Measurements from ENCODE around the gene KIAA0753.
"Not testable (repeated sequence)": the region's sequence is repeated elsewhere in the genome, so short reads cannot be mapped to it uniquely, and the experiment has no call there.

KIAA0753 gene

DNA sequence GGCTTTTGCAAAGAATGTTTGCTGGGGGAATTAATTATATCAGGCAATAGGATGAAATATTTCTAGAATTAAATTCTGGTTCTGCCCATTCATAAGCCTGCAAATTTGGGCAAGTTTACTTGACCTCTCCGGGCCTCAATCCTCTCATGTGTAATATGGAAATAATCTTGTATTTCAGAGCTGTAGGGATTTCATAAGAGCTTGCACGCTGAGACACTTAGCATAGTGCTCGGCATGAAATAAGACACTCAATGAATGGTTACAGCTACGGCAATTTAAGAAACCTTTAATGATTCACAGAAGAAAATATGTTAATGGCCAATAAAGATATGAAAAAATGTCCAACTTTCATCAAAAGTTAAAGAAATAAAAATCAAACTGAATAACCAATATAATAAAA lies 43.6 kb downstream of the KIAA0753 start:
- no peak for DNase-seq (ENCODE audit: low read depth in 2 of 2)

DNA sequence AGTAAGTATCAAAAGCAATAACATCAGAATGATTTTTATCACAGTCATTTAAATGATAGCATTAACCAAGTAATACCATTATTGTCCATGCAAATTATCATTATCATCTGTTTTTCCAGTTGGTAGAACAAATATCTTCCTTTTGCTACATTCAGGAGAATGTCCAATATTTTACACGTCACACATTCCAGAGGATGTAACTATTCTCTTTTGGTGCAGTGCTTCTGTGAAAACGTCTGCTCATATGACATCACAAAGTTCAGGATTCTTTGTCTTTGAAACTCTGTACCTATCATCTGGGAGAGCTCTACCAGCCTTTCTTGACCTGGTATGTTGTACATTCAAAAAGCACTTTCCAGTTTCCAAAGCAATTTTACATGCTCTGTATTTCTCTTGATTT lies 44.0 kb downstream of the KIAA0753 start:
- no peak for DNase-seq (ENCODE audit: low read depth in 2 of 2)

DNA sequence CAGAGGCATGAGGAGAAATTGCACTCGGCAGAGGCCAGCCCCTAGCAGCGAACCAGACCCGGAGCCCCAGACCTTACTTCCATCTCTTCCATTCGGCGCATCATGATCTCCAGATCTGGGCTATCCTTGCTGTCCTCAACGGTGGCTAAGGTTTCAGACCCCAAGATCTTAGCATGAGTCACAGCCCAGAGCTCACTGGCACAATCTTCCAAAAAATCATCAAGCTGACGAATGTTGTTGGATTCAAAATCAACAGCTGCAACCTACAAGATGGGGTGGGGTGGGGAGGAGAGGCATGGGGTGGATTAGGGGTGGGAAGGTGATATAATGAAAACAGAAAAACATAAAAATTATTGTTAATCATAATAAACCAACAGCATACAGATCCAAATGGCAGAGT lies 44.4 kb downstream of the KIAA0753 start:
- DNase-seq (ENCODE audit: low read depth in 2 of 2), result no peak

DNA sequence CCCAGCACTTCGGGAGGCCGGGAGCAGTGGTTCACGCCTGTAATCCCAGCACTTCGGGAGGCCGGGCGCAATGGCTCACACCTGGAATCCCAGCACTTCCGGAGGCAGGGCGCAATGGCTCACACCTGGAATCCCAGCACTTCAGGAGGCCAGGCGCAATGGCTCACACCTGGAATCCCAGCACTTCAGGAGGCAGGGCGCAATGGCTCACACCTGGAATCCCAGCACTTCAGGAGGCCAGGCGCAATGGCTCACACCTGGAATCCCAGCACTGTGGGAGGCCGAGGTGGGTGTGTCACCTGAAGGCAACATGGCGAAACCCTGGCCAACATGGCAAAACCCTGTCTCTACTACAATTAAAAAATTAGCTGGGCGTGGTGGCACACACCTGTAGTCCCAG lies 47.1 kb downstream of the KIAA0753 start:
- not testable (repeated sequence) for DNase-seq (ENCODE audit: low read depth in 2 of 2)

DNA sequence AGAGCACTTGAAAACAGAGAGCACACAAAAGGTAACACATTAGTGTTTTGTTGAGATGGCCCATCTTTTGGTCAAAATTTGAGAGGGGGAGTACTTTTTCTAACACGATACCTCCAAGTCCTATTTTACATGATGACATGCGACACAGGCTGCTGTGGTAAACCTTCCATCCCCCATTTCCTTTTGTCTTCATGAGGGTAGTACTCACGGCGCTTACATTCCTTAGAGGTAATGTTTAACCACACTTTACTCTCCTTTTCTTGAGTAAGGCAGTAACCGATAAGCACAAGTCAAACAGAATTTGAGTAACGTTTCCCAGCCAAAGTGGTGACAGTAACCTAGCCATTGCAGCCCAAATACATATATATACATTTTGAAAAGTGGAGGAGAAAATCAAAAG lies 48.3 kb downstream of the KIAA0753 start:
- DNase-seq (ENCODE audit: low read depth in 2 of 2), result no peak

DNA sequence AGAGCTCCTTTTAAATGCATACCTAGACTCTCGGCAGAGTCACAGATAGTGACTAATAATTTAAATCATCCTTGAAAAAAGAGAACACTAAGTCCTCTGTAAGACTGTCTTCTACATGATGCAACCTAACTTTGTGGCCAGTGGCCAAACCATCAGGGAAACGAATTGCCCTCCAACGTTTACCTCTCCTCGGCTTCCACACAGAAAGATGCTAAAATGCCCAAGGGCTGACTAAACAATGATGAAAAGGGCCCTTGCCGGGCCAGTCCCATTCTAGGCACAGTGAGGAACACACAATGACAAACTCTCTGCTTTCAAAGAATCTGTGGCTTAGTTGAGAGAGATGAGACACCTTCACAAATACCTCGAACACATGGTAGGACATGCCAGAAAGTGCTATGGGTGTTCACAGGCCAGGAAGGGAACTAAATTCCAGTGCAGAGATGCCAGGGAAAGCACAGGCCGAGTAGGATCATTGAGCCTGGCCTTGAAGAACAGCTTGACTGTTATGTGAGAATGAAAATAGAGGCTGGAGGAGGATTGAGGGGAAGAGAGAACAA lies 48.8 kb downstream of the KIAA0753 start:
- DNase-seq (ENCODE audit: low read depth in 2 of 2), result no peak

DNA sequence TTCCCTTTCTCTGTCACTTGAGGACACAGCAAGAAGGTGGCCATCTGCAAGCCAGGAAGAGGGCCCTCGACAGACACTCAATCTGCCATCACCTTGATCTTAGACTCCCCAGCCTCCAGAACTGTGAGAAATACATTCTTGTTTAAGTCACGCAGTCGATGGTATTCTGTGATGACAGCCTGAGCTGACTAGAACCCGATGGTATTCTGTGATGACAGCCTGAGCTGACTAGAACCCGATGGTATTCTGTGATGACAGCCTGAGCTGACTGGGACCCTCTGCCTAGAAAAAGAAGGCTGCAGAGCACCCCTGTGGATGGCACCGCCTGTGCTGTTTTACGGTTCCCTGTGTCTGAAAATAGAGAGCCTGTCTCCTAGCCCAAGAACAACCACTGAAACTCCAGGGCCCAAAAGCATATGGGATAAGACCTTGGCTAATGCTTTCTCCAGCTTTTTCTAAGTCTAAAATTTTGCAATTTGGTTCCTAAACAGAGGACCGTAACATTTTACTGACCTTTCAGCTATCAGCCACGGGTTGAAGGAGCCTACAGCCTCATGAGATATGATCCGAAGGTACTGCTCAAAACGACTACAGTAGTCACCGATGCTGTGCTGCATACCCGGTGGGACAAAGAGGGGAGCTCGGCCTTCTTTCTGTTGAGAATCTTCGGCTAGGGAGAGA lies 51.1 kb downstream of the KIAA0753 start:
- DNase-seq (ENCODE audit: low read depth in 2 of 2), result no peak

DNA sequence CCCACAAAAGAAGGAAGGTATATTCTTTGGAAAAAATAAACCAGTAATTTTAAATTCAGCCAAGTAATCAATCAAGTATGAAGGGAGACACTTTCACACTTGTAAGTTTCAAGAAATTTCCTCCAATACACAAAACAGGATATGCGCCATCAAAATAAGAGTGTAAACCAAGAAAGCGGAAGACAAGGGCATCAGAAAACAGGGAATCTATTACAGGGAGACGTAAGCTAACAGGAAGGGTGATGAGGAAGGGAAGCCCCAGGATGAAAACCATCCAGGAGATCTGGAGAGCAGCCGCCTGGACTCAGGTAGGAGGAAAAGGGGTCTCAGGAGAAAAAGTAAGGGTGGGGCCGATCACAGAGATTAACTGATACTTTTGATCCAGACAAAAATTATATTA lies 52.3 kb downstream of the KIAA0753 start:
- DNase-seq (ENCODE audit: low read depth in 2 of 2), result no peak

DNA sequence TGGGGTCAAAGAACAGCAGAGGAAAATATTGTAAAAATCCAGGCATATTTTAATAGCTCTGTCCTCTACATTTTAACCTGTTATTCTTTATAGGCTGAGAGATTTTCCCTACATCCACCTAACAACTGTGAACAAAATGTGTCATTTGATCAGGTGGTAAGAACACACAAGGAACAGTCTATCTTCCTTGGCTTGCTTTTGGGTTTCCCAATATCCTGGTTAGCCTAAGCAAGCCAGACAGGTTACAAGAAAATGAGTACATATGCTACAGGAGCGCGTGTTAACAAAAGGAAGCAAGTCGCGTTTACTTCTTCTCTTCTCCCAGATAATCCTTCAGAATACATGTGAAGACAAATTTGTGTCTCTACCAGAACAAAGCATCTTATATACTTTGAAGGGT lies 53.2 kb downstream of the KIAA0753 start:
- DNase-seq (ENCODE audit: low read depth in 2 of 2), result no peak

DNA sequence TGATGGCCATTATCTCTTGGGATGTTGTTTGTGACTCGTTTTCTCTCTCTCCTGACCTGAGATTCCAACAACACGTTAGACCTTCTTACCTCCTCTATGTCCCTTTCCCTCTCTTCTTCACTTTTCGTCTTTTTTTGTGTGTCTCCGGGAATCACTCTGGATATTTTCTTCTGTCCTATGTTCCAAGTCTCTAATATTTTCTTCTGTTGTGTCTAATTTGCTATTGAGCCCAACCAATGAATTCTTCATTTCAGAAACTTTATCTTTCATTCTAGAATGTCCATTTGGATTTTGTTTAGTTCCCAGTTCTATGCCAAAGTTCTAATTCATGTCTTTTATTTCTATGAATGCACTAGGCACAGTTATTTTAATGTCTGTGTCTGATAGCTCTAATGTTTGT lies 57.1 kb downstream of the KIAA0753 start:
- DNase-seq (ENCODE audit: low read depth in 2 of 2), result no peak

DNA sequence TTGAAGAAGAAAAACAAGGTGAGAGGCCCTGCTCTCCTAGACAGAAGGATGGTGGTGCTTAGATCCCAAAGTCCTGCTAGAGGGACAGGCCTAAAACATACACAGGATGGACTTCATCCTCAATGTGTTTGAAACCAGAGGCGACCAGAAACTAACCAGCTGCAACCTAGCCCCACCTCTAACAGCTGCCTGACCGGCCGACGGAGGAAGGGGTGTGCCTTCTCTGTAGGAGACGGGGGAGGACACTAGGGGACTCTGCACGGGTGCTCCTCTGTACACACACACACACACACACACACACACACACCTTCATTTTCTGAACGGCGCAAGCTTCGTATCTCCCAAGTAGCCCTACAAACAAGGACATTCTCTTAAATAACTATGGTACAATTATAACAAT lies 59.9 kb downstream of the KIAA0753 start:
- no peak for DNase-seq (ENCODE audit: low read depth in 2 of 2)

DNA sequence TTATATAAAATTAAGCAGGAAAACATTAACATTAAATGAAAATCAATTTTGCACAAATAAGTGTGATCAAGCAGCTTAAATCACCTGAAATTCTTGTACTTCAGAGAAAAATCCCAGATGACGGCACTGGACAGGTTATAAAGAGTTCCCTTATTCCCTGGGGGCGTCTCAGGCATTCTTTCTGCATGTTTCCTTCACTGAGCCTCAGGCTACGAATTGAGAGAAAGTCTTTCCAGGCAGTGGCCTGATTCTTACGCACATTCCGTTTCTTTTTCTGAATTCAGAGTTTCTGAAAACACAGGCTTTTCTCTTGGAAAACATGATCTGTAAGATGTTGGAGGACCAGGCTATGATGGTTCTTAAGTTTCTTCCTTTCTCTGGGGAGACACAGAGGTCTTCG lies 62.0 kb downstream of the KIAA0753 start:
- no peak for DNase-seq (ENCODE audit: low read depth in 2 of 2)

DNA sequence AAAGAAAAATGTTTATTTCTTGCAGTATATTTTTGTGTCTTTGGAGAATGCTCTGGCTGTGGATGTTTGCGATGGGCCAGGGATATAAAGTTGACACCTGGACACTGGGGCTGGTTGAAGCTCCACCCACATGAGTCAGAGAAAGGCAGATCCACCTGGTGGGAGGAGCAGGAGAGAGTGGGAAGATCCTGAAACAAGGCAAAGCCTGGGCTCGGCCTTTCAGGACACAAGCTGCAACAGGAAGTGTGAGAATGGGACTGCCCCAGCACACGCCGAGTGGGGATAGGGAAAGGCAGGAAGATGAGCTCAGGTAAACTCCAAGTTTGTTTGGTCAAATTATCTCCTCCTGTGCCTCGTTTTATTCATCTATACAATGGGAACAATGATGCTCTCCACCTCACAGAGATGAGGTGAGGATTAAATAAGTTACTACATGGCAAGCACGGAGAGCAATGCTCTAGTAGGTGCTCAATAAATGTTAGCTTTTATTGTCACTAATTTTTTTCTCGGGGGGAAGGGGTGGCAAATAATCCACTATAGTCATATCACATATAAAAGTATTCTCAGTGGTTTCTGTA lies 62.7 kb downstream of the KIAA0753 start:
- no peak for DNase-seq (ENCODE audit: low read depth in 2 of 2)

DNA sequence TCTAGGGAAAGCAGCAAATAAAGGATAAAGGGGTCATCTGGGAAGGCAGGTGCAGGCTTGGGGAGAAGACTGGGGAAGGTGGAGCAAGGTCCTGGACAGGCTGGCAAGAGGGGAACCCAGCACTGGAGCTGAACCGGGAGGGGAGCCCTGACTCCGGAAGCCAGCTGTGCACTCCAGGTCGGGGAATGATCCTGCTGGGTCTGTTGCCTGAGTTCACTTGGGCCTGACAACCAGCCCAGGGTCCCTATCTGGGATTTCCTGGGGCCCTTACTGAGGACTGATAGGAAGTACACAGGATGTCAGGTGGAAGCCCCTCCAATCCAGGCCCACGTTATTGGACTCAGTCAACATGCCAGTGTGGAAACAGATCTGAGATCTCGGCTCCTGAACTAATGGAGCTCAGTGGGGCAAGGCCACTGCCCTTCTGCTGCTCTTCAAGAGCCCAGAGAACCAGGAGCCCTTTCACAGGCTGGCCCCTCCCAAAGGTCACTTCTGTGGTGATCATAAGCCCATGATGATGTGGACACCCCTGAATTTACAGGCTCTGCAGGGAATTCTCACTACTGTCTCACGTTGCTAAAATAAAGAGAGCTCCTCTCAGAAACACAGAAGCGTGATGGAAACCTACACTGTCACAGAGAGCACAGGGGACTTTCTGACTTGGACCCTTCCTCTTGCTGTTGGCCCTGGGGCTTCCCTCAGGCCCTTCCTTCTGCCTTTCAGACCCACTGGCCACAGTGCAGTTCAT lies 64.3 kb downstream of the KIAA0753 start:
- no peak for DNase-seq (ENCODE audit: low read depth in 2 of 2)

DNA sequence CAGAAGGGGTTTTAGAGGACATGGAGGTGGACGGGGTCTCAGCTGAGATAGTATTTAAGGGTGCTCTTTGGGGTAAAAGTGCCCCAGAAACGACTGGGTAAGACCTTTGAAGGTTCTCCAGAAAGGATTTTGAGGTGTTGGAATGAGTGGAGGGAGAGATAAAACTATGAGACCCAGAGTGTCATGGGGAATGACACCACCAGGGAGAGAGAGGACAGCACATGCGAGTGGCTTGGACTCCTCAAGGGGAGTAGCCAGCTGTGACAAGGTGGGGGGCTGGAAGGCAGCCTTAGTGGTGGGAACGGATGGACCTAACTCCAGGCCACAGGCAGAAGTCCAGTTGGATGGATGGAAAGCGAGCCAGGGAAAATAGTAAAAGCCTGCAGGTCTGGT lies 64.9 kb downstream of the KIAA0753 start:
- DNase-seq (ENCODE audit: low read depth in 2 of 2), result no peak

DNA sequence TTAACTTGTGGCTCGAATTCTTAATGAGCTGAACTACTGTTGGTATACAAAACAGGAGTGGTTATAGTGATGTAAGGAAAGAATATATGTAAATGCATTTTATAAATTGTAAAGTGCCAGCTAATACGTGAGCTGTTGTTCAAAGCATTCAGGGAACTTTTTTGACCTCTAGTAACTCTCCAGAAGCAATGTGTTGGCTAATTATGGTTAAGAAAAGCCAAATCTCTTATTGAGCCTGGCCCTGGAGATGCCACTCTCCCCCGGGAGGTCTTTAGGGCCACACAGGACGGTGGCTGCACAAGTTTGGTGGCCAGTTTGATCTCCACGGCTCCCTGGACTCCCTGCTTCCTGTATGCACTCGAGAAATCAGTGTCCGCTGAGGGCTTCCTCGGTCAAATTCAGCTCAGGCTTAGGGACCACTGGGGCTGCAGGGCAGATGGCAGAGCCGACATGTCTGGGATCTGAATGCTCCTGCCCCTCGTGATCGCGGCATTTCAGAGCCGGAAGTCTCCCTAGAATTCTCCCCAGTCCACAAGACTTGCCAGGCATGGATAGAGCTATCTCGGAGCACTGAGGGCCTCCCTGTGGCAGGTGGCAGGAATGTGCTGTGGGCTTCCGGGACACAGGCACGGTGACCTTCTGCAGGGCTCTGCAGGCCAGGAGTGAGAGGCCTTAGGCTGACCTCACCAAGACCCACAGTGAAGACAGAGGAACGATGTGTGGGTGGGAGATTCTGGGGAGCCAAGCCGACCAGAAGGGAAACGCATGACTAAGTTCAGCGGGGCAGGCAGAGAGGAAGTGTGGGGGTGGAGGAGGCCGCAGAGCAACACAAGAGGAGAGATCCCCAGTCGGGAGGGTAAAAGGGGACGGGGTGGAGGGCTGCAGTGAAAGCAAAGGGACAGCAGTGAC lies 65.6 kb downstream of the KIAA0753 start:
- peak; percentile 30 to 33 for DNase-seq (ENCODE audit: low read depth in 2 of 2)

DNA sequence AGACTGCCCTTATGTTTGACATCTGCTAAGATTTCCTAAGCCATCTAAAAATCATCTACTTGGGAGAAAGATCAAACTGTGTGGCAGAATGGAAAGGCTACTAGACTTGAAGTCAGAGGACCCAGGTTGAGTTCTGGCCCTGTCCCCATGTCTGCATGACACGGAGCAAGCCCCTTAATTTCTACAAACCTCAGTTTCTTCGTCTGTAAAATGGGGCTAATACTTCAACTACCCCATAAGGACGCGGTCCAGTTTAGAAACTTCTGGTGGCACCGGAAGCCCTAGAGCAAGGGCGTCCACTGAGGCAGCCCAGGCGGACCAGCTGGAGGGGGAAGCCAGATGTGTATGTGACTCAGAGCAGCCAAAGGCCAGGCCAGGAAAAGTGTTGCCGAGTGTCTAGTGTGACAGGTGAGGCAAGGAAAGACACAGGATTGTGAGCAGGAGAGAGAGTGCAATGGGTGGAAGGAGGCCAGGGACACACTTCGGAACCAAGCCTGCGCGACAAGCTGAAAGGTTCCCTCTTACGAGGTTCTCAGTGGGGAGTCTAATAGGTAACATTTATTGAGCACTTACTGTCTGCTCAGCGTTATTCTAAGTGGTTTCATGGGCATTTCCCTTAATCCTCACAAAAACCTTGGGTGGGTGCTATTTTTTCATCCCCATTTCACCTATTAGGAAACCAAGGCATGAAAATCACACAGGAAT lies 66.4 kb downstream of the KIAA0753 start:
- no peak for DNase-seq (ENCODE audit: low read depth in 2 of 2)

DNA sequence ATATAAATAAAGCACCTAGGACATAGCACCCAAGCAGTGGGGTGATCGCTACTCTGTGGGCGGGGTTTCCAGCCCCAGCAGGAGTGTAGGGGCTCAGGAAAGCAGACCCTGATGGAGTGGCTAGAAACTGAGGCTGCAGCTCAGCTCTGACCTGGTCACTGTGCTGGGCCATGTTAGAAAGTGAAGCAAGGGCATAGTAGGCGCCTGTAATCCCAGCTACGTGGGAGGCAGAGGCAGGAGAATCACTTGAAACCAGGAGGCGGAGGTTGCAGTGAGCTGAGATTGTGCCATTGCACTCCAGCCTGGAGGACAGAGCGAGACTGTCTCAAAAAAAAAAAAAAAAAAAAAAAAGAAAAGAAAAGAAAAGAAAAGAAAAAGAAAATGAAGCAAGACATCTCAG lies 67.0 kb downstream of the KIAA0753 start:
- not testable (repeated sequence) for DNase-seq (ENCODE audit: low read depth in 2 of 2)

DNA sequence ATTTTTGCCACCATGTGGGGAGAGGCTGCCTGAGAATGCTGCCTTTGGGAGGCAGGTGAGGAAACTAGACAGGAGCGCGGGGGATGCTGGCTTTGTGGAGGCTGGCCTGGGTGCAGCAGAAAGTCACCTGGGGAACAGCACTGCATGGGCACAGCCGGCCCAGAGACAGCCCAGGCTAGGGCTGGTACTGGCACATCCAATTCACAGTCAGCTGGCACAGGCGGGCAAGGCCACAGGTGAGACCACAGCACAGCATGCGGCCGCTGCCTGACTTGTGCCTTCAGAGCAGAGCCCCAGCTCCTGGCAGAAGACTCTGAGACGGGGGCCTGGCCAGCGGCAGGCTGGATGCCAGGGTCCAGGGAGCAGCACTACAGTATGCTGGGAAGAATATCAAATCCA lies 67.5 kb downstream of the KIAA0753 start:
- DNase-seq (ENCODE audit: low read depth in 2 of 2), result no peak

DNA sequence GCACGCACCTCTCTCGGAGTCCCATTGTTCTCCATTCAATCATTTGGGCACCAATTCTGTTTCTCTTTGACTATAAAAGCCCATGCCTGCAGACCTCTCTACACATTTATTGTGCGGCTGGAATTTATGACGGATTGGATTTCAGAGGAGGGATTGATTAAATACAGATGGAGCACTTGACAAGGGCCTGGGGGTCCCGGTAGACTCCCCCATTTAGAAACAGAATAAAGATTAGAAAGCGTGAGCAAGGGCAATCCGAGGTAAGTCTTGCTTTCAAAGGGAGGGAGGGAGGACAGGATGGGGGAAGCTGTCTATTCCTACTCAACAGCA lies 69.1 kb downstream of the KIAA0753 start:
- DNase-seq (ENCODE audit: low read depth in 2 of 2), result no peak

DNA sequence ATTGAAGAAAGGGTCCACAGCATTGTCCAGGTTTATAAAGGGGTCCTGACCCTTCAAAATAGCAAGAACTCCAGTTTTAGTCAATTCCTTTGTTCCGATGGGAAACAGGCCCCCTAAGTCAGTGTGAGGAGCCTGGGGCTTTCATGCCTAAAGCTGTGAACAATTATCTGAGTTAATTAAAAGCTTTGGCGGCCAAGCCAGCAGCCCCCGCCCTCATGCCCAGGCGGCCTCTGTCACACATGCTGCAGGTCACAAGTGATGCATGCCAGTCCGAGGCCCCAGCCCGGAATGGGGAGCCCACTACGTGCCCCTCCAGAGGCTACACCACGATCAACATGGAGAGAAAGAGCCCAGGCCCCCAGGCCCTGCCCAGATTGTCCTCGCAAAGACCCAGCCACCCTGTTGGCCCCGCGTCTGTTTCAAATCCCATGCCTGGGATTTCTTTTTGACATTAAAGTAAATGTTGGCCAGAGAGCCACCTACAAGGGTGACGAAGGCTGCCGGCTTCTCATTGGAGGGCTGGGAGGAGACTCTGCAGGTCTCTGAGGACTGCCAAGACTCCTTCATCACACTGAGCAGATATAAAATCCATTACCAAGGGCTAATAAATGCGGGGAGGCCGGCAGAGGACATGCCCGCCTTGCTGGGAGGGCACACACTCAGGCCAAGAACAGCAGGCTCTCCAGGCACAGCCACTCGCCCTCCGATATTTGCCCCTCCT lies 69.6 kb downstream of the KIAA0753 start:
- DNase-seq (ENCODE audit: low read depth in 2 of 2), result no peak

Measured in stimulated activated CD4-positive, alpha-beta T cell treated with anti-CD3 and anti-CD28 coated beads, Interleukin-4, amount 100 ng/mL, for 48 hours (primary cell).